ENCODE measurements around the gene MUCL3.

GRCh38 chr6:30935018-30935417 lies 5.8 kb upstream of the MUCL3 start:
- TF ChIP-seq, protein P1, sequence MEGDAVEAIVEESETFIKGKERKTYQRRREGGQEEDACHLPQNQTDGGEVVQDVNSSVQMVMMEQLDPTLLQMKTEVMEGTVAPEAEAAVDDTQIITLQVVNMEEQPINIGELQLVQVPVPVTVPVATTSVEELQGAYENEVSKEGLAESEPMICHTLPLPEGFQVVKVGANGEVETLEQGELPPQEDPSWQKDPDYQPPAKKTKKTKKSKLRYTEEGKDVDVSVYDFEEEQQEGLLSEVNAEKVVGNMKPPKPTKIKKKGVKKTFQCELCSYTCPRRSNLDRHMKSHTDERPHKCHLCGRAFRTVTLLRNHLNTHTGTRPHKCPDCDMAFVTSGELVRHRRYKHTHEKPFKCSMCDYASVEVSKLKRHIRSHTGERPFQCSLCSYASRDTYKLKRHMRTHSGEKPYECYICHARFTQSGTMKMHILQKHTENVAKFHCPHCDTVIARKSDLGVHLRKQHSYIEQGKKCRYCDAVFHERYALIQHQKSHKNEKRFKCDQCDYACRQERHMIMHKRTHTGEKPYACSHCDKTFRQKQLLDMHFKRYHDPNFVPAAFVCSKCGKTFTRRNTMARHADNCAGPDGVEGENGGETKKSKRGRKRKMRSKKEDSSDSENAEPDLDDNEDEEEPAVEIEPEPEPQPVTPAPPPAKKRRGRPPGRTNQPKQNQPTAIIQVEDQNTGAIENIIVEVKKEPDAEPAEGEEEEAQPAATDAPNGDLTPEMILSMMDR (IDR thresholded peaks at IDR 0.05; ENCODE audit: insufficient read depth, low read depth, low read length): no peak
- TF ChIP-seq EZH2 (IDR thresholded peaks at IDR 0.05; ENCODE audit: insufficient read depth, low read length): no peak

All from astrocyte (in vitro differentiated cells and primary cell).